ENCODE results near the gene TEX2. TPM values are rescaled to one million over a fixed set of nuclear protein-coding genes. Genes with fewer than 3 reads are reported as not detected.

The TEX2 gene, protein sequence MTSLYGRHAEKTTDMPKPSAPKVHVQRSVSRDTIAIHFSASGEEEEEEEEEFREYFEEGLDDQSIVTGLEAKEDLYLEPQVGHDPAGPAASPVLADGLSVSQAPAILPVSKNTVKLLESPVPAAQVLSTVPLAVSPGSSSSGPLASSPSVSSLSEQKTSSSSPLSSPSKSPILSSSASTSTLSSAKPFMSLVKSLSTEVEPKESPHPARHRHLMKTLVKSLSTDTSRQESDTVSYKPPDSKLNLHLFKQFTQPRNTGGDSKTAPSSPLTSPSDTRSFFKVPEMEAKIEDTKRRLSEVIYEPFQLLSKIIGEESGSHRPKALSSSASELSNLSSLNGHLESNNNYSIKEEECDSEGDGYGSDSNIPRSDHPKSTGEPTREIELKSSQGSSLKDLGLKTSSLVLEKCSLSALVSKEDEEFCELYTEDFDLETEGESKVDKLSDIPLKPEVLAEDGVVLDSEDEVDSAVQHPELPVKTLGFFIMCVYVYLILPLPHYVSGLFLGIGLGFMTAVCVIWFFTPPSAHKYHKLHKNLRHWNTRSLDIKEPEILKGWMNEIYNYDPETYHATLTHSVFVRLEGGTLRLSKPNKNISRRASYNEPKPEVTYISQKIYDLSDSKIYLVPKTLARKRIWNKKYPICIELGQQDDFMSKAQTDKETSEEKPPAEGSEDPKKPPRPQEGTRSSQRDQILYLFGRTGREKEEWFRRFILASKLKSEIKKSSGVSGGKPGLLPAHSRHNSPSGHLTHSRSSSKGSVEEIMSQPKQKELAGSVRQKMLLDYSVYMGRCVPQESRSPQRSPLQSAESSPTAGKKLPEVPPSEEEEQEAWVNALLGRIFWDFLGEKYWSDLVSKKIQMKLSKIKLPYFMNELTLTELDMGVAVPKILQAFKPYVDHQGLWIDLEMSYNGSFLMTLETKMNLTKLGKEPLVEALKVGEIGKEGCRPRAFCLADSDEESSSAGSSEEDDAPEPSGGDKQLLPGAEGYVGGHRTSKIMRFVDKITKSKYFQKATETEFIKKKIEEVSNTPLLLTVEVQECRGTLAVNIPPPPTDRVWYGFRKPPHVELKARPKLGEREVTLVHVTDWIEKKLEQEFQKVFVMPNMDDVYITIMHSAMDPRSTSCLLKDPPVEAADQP
- total RNA-seq (2014; rRNA removed; shearing (Covaris generic)): 7.4 and 22.7 TPM in 2 replicates

DNA sequence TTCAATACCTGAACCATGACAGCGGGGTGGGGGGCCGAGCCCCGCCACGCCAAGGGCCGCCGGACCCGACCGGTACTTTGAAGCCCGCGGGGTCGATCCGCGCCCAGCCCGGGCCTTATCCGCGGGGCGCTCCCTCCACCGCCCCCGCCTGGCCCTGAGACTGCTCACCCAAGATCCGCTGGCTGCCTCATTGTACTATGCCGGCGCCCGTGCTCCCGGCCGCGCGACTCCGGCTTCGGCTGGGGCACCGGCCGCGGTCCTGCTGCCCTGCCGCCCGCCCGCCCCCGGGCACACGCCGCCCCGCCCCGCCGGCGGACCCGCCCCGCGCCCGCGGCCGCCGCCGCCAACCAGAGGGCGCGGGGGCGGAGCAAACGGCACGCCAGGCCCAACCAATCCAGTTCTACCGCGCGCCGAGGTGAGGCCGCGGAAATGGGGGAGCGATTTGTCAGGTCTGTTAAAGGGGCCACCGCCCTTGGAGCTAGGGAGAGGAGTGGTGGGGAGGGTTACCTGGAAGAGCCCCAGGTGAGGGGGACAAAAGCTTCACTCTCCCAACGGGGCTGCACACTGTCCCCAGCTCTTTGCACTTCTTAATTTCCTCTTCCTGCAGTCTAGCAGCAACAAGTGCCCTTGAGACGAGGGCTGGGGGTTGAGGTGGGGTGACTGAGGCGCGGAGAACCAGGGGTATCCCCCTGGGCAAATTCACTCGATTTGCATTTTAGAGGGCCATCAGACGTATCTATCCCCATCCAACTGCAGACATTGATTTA is at the start of gene TEX2:
TEX2 (minus strand) TSS at position 261 of the 767 bp plus-strand sequence. CDS start 49,043 bp downstream, outside the sequence.
- DNase-seq (ENCODE audit: low spot score): peak; percentile 96
- in situ Hi-C loops (cut with HindIII; ENCODE audit: low sequenced_read_pairs): no loop called here

DNA sequence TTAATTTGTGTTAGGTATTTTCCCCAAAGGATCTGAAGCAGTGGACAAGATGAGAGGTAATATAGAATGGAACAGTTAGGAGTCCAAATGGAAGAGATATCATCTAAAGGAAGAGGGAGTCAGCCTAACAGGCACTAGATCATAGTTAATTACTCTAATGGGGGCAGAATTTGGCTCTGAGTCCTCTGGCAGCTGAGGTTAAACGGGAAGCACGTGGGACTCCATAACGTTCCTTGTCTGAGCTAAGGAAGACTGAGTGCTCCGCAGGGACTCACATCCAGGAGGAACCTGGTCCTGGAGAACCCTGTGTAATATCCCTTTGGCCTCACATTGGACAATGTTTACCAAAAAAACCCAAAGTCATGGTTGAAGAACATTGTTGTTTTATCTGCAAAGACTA is 46.6 kb upstream of the TEX2 start:
- in situ Hi-C loops (cut with HindIII; ENCODE audit: low sequenced_read_pairs): loop anchor here (10.0 kb wide), 1 partner anchor 85 kb away; the partner anchor contains the start of gene PECAM1
- no peak for DNase-seq (ENCODE audit: low spot score)

DNA sequence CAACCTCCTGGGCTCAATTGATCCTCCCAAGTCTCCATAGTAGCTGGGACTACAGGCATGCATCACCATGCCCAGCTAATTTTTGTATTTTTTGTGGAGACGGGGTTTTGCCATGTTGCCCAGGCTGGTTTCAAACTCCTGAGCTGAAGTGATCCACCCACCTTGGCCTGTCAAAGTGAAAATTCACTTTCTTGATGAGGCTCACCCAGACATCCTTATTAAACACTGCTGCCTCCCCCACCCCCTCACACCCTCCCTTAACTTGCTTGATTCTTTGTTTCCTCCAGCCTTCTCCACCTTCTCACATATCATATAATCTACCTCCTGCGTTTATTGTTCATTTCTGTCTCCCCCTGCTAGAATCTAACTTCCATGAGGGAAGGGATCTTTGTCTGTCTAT is 46.0 kb upstream of the TEX2 start:
- DNase-seq (ENCODE audit: low spot score): no peak
- in situ Hi-C loops (cut with HindIII; ENCODE audit: low sequenced_read_pairs): loop anchor here (10.0 kb wide), 1 partner anchor 86 kb away; the partner anchor contains the start of gene PECAM1

DNA sequence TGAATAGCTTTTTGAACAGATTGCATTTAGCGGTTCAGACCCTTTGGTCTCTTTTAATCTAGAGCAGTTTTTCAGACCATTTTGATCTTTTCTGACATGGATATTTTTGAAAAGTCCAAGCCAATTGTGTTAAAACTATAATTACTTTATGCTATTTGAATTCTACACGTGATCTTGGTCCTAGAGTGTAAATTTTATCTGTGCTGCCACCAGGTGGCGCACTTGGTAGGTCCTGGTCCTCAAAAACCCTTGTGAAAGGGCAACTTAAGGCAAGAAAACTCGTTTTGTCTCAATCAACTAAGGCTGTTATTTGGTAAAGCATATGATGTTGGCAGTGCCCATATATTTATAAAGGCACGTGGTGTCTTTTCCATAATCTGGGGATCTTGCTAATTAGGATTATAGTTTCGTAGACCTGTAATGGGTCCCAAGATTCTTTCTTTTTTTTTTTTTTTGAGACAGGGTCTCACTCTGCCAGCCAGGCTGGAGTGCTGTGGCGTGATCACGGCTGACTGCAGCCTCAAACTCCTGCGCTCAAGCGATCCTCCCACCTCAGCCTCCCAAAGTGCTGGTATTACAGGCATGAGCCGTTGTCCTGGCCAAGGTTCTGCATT is 43.9 kb upstream of the TEX2 start:
- peak; percentile 79 for DNase-seq (ENCODE audit: low spot score)
- in situ Hi-C loops (cut with HindIII; ENCODE audit: low sequenced_read_pairs): loop anchor here (10.0 kb wide), 1 partner anchor 88 kb away; the partner anchor contains the start of gene PECAM1

DNA sequence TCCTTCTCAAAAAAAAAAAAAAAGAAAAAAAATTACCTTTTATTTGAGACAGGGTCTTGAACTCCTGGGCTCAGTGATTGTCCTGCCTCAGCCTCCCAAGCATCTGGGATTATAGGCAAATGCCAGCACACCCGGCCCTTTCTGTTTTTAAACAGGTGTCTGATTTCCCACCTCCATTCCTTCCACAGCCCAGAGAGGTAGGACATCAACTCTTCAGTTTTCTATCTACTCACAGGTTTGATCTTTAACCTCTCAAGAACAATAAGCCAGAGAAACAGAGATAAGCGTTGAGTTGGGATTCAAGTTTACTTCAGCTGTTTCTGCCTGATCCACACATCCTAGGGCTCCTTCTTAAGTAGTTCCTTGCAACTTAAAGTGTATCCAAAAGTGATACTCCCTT is 41.5 kb upstream of the TEX2 start:
- in situ Hi-C loops (cut with HindIII; ENCODE audit: low sequenced_read_pairs): loop anchor here (10.0 kb wide), 1 partner anchor 90 kb away; the partner anchor contains the start of gene PECAM1

DNA sequence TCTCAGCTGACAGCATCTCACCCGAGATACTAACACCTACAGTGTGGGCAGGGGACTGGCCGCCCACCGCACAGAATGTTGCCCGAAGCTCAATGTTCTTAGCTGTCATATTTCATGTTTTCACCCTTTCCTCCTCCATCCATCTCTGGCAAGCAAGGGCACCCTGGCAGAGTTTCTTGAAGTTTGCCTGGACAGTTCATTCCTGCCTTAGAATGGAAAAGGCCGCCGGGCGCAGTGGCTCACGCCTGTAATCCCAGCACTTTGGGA is 37.6 kb upstream of the TEX2 start:
- DNase-seq (ENCODE audit: low spot score): no peak
- in situ Hi-C loops (cut with HindIII; ENCODE audit: low sequenced_read_pairs): loop anchor here (10.0 kb wide), 1 partner anchor 94 kb away; the partner anchor contains the start of gene PECAM1

More for the DNA sequence above, 41.5 kb upstream of the TEX2 start:
- DNase-seq (ENCODE audit: low spot score): no peak

DNA sequence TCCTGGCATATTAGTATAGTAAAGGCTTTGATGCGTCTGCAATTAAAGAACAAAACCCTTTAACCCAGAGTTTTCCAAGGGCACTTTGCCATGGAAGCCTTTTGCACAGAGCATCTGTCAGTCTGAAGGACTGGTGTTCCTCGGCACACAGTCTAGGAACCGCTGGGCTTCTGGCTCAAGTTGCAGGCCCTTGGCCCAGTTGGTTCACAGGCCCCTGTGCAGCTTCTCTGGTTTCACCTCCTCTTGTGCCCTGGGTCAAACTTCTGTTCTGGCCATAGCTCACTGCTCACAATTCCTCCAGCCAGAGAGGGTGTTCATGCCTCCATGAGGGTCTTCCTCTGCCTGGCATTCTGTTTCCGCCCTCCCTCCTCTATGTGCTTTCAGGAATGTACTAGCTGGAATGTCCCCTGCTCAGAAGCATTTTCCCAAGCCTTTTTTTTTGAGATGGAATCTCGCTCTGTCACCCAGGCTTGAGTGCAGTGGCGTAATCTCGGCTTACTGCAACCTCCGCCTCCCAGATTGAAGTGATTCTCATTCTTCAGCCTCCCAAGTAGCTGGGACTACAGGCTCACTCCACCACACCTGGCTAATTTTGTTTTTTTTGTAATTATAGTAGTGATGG is 34.5 kb upstream of the TEX2 start:
- in situ Hi-C loops (cut with HindIII; ENCODE audit: low sequenced_read_pairs): no loop called here
- no peak for DNase-seq (ENCODE audit: low spot score)

DNA sequence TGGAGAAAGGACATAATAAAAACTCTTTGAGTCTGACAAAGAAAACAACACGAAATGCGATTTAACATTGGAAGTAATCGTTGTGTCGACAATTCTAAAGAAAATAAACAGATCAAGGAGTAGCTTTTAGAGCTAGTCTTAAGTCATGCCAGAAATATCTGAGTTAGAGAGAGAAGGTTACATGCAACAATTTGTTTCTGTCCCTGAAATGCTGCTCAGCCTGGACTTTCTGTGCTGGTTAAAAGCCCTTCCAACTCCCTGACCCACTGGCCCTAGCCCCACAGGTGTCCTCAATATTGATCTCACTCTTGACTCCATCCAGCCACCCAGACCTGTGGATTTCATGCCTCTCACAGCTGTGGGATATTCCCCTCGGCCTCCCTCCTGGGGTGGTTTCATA is 33.2 kb upstream of the TEX2 start:
- in situ Hi-C loops (cut with HindIII; ENCODE audit: low sequenced_read_pairs): no loop called here
- DNase-seq (ENCODE audit: low spot score): no peak

DNA sequence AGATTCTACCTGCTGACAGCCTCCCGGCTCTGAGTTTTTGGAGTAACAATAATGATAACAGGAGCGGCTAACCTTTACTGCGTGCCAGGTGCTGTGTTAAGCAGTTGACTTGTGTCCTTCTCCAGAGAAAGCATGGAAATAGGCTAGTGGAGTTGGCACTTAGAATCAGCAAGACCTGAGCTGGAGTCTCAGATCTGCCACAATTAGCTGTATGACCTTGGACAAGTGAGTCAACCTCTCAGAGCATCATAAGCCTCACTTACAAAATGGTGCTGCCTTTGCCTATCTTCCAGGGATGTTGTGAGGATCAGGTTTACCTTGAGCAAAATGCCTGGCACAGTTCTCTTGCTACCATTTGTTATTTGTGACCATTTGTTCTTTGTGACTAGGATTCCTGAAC is 32.1 kb upstream of the TEX2 start:
- DNase-seq (ENCODE audit: low spot score): no peak
- in situ Hi-C loops (cut with HindIII; ENCODE audit: low sequenced_read_pairs): no loop called here

DNA sequence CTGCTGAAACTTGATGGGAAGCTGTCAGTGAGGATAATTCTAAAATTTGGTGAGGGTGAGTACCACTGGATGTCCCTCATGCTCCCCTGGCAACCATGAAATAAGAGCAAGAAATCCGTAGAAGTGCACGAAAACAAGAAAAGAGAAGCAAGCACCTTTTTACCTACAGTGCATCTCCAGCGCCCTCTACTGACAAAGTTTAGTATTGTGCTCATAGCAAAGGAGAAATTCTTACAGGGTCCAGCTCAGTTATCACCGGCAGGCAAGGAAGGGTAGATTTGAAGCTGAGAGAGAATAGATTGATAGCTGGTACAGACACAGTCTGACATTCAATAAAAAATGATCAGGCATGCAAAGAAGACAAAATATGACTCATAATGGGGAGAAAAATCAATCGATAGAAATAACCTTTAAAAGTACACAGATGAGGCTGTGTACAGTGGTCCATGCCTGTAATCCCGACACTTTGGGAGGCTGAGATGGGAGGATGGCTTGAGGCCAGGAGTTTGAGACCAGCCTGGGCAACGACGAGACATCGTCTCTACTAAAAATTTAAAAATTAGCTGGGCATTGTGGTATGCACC is 28.3 kb upstream of the TEX2 start:
- in situ Hi-C loops (cut with HindIII; ENCODE audit: low sequenced_read_pairs): no loop called here
- DNase-seq (ENCODE audit: low spot score): no peak

DNA sequence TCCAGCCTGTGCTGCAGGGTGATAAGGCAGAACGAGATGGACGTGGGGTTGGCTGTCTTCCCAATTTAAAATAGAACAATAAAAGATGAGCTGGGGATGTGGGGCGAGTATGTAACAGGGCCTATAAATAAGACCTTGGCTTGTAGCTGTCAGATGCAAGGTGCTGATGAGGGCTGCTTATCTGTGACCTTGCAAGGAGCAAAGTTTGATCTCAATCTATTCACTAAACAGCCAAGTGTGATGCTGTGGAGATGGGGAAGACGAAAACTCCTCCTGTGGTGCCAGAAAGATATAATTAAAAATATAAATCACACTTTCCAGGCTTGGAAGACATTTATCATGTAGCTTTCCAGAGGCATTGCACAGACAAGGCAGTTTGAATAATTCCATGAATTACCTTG is 26.7 kb upstream of the TEX2 start:
- DNase-seq (ENCODE audit: low spot score): no peak
- in situ Hi-C loops (cut with HindIII; ENCODE audit: low sequenced_read_pairs): no loop called here

DNA sequence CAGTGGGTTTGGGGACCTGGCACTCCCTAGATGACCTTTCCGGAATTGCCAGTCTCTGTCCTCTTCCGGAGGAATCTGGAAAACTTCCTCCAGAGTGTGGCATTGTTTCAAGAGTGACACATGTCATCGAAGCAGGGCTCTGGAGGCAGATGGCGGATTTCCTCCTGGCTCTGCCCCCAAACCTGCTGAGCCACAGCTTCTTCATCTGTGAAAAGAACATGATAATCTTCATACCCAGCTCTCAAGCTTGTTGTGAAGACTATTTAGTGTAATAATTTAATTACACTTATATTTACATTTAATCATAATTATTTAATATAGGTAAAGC is 19.7 kb upstream of the TEX2 start:
- DNase-seq (ENCODE audit: low spot score): peak; percentile 84
- in situ Hi-C loops (cut with HindIII; ENCODE audit: low sequenced_read_pairs): no loop called here

DNA sequence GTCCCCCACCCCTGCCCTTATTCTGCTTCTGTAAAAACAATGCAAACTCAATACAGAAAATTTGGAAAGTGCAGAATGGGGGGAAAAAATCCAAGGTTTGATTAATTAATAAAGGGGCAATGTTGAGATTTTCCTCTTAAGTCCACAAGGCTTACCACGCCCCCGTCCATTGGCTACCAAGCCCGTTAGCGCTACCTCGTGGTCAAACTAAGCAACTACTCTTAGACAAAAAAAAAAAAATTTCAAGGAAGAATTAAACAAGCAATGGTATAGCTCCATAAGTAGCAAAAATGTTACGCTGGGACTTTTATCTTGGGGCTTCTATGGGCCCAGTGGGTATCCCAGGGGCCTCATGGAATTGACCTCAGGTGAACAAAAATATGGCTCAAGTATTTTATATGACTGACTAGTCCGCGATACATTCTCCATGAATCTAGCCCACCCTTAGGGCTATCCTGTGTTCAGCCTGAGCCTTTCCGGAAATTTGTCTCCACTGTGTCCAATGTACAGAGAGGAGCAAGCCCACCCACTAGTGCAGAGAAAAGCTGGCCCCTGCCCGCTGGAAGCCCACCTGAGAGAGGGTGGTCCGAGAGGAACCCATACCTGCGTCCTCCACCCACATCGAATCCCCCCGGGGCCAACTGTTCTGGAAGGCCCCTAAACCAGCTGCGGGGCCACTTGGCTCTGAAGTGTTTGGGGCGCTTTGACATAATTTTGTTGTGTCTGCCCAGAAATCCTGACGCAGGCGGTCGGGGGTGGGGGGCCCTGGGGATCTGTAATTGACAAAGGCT is 19.1 kb upstream of the TEX2 start:
- in situ Hi-C loops (cut with HindIII; ENCODE audit: low sequenced_read_pairs): no loop called here
- peak; percentile 78 for DNase-seq (ENCODE audit: low spot score)

DNA sequence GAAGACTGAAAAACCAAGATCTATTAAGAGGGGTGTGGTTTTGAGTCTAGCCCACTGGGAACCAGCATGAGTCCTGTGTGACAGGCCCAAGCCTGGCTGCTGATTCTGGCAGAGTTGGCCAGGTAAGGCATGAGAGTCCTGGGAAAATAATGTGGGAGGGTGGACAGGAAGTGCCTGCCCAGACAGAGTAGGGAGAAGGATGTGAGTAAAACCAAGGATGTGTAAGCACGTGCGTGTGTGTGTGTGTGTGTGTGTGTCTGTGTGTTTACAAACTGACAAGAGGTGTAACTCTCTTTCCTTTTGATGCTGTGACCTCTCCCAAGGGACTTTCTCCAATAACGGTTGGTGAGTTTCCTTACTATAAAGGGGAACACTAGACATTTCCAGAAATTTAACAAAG is 15.6 kb upstream of the TEX2 start:
- in situ Hi-C loops (cut with HindIII; ENCODE audit: low sequenced_read_pairs): no loop called here
- DNase-seq (ENCODE audit: low spot score): no peak

DNA sequence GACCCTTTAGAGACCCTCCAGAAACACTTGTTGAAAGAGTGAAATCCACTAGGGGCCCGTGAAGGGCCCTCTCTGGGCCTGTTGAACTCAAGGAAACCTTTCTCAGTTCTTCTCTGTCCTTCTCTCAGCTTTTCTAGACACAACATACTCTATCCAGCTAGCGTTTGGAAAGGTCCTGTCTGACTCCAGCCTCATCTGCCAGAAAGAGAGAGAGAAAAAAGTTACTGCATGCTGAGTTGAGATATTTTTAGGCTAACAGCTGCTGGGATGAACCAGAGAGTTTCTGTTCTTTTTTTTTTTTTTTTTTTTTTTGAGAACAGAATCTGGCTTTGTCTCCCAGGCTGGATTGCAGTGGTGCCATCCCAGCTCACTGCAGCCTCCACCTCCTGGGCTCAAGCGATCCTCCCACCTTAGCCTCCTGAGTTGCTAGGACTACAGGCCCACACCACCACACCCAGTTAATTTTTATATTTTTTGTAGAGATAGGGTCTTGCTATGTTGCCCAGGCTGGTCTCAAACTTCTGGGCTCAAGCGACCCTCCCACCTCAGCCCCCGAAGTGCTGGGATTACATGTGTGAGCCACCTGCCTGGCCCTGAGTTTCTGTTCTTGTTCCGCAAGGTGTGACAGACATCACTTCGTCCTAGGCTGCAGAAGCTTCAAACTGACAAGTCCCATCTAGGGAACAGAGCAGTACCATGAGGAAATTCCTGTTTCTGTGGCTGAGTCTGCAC is 14.9 kb upstream of the TEX2 start:
- DNase-seq (ENCODE audit: low spot score): no peak
- in situ Hi-C loops (cut with HindIII; ENCODE audit: low sequenced_read_pairs): no loop called here

DNA sequence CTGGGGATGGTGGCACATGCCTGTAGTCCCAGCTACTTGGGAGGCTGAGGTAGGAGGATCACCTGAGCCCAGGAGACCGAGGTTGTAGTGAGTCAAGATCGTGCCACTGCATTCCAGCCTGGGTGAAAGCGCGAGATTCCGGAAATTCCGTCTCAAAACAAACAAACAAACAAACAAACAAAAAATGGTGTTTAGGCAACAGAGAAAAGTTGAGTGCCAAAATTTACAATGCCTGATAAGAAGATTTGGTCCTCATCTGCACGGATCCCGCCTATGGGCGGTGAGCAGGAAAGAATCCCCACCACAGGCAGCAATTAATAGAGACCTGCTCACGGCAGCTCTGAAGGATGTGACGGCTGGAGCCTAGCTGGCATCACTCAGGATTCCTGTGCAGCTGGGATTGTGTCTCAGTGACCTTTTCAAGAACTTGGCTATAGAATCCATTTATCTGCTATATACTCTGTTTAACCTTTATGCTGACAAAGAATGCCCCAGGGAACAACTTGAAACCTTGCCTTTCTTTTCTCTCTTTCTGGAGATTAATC is 14.0 kb upstream of the TEX2 start:
- in situ Hi-C loops (cut with HindIII; ENCODE audit: low sequenced_read_pairs): no loop called here
- DNase-seq (ENCODE audit: low spot score): no peak
